ENCODE measurements around the gene CD300LG.
"Not testable (repeated sequence)": the region's sequence is repeated elsewhere in the genome, so short reads cannot be mapped to it uniquely, and the experiment has no call there.

CD300LG gene

DNA sequence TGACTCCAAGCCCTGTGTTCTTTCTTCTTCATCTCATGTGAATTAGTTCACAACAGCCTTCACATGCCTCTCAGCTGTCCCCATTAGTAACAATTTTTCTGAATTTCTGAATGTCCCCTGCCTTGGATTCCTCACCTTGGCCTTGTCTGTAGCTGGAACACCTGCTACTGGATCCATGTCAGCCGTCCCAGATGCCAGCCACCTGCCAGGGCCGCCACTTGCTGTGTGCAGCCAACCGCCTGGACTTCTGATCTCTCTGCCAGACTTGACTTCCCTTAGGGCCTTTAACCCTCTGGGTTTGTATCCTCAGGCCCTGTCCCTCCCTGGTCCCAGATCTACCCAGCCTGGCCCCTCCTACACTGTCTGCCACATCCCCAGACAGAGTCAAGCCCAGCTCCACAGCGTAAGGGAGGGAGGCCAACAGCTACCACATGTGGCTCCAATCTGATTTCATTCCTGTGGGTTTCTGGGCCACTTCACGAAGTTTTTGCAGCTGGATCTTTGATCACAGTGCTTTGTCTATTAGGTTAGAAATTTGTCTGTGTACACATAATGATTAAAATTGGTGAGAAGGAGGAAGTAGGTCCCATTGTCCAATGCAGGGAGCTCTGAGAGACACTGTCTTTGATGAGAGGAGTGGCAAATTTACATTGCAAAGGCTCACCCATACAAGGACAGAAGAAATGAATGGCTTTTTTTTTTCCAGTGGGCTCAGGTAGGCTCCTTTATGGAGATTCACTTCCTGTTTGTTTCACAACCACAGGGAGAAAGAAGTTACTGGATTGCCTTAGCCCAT lies 45.1 kb downstream of the CD300LG start:
- peaks cover 0 to 17% of the 10 kb centered on the region in 2 experiments for H3K27me3 ChIP-seq (ENCODE audit: control insufficient read depth in 1 of 2, insufficient read depth in 1 of 2, low read length in 2 of 2)
- no peak overlapping the region for H2BK5ac ChIP-seq (ENCODE audit: low read depth, low read length, poor library complexity, severe bottlenecking)
- H3K36me3 ChIP-seq (ENCODE audit: control insufficient read depth in 1 of 2, insufficient read depth in 2 of 2, low read depth in 1 of 2, low read length in 2 of 2), result no peaks in the 10 kb centered on the region
- no peak overlapping the region for H3K23ac ChIP-seq (ENCODE audit: low read length in 2 of 2)
- H3K14ac ChIP-seq (ENCODE audit: low read length in 2 of 2), result no peak overlapping the region
- DNase-seq, result no peak
- no peak overlapping the region for H2BK12ac ChIP-seq (ENCODE audit: low read length in 2 of 2)
- H3K79me1 ChIP-seq (replicated peaks; ENCODE audit: low read length, poor library complexity, severe bottlenecking), result no peaks in the 10 kb centered on the region
- H2BK120ac ChIP-seq (ENCODE audit: low read depth, low read length), result no peak overlapping the region
- H3K4me1 ChIP-seq (ENCODE audit: control insufficient read depth, insufficient read depth, low read depth, low read length), result peaks cover 2% of the 10 kb centered on the region
- H3K9ac ChIP-seq (ENCODE audit: low read length), result no peak overlapping the region
- H3K4ac ChIP-seq (ENCODE audit: low read depth in 1 of 2, low read length in 2 of 2), result no peak overlapping the region
- H4K91ac ChIP-seq (ENCODE audit: low read length), result no peak overlapping the region
- no peaks in the 10 kb centered on the region for H3K9me3 ChIP-seq (ENCODE audit: control insufficient read depth, low read length)
- no peak overlapping the region for H2AFZ ChIP-seq (ENCODE audit: low read depth, low read length)
- no peak overlapping the region for H2BK15ac ChIP-seq (ENCODE audit: low read depth, poor library complexity, severe bottlenecking)
- H3K27ac ChIP-seq (ENCODE audit: low read length, poor library complexity, severe bottlenecking), result no peak overlapping the region
- H3K18ac ChIP-seq (ENCODE audit: low read depth in 1 of 2, low read length in 2 of 2), result no peak overlapping the region
- H2AK5ac ChIP-seq (ENCODE audit: low read length, severe bottlenecking), result no peak overlapping the region
- WGBS, result 83% methylated on average over 5 of the region's 5 CpGs
- no peak overlapping the region for H3K4me3 ChIP-seq (ENCODE audit: insufficient read depth in 1 of 2, low read depth in 1 of 2, low read length in 2 of 2)
- H3K4me2 ChIP-seq (ENCODE audit: low read length, poor library complexity, severe bottlenecking), result no peak overlapping the region
- no peak overlapping the region for H4K8ac ChIP-seq (ENCODE audit: low read length)

DNA sequence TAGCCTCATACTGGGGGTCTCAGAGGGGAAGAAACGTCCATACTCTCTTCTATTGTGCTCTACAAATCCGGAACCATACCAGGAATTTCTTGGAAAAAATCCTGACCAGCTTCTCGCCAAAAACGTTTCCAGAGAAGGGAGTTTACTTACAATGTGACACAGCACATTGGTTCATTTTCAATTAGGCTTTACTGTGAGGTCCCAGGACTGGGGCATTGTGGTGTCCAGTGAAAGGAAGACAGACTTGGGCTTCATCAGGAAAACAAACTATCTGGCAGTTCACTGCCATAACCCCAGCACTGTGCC lies 45.6 kb downstream of the CD300LG start:
- no peak overlapping the region for H3K18ac ChIP-seq (ENCODE audit: low read depth in 1 of 2, low read length in 2 of 2)
- DNase-seq, result no peak
- no peak overlapping the region for H3K9ac ChIP-seq (ENCODE audit: low read length)
- no peak overlapping the region for H2BK15ac ChIP-seq (ENCODE audit: low read depth, poor library complexity, severe bottlenecking)
- H2BK120ac ChIP-seq (ENCODE audit: low read depth, low read length), result no peak overlapping the region
- H2BK12ac ChIP-seq (ENCODE audit: low read length in 2 of 2), result no peak overlapping the region
- H2AK5ac ChIP-seq (ENCODE audit: low read length, severe bottlenecking), result no peak overlapping the region
- H3K36me3 ChIP-seq (ENCODE audit: control insufficient read depth in 1 of 2, insufficient read depth in 2 of 2, low read depth in 1 of 2, low read length in 2 of 2), result no peaks in the 10 kb centered on the region
- no peaks in the 10 kb centered on the region for H3K9me3 ChIP-seq (ENCODE audit: control insufficient read depth, low read length)
- H3K14ac ChIP-seq (ENCODE audit: low read length in 2 of 2), result no peak overlapping the region
- no peak overlapping the region for H4K8ac ChIP-seq (ENCODE audit: low read length)
- peaks cover 2% of the 10 kb centered on the region for H3K4me1 ChIP-seq (ENCODE audit: control insufficient read depth, insufficient read depth, low read depth, low read length)
- no peak overlapping the region for H3K27ac ChIP-seq (ENCODE audit: low read length, poor library complexity, severe bottlenecking)
- H3K27me3 ChIP-seq (ENCODE audit: control insufficient read depth in 1 of 2, insufficient read depth in 1 of 2, low read length in 2 of 2), result peaks cover 0 to 17% of the 10 kb centered on the region in 2 experiments
- H2BK5ac ChIP-seq (ENCODE audit: low read depth, low read length, poor library complexity, severe bottlenecking), result no peak overlapping the region
- H3K79me1 ChIP-seq (replicated peaks; ENCODE audit: low read length, poor library complexity, severe bottlenecking), result no peaks in the 10 kb centered on the region
- H3K23ac ChIP-seq (ENCODE audit: low read length in 2 of 2), result no peak overlapping the region
- no peak overlapping the region for H3K4ac ChIP-seq (ENCODE audit: low read depth in 1 of 2, low read length in 2 of 2)
- no peak overlapping the region for H3K4me2 ChIP-seq (ENCODE audit: low read length, poor library complexity, severe bottlenecking)
- no peak overlapping the region for H4K91ac ChIP-seq (ENCODE audit: low read length)
- no peak overlapping the region for H2AFZ ChIP-seq (ENCODE audit: low read depth, low read length)
- WGBS, result 24% methylated on average over 4 of the region's 4 CpGs
- H3K4me3 ChIP-seq (ENCODE audit: insufficient read depth in 1 of 2, low read depth in 1 of 2, low read length in 2 of 2), result no peak overlapping the region

DNA sequence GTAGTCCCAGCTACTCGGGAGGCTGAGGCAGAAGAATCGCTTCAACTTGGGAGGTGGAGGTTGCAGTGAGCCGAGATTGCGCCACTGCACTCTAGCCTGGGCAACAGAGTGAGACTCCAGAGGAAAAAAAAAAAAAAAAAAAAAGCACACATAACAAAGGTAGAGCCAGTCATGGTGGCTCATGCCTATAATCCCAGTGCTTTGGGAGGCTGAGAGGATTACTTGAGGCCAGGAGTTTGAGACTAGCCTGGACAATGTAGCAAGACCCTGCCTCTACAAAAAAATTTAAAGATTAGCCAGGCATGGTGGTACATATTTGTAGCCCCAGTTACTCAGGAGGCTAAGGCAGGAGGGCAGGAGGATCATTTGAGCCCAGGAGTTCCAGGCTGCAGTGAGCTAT lies 47.5 kb downstream of the CD300LG start:
- not testable (repeated sequence) for H3K27ac ChIP-seq (ENCODE audit: low read length, poor library complexity, severe bottlenecking); H2BK12ac ChIP-seq (ENCODE audit: low read length in 2 of 2); H3K14ac ChIP-seq (ENCODE audit: low read length in 2 of 2); H3K79me1 ChIP-seq (replicated peaks; ENCODE audit: low read length, poor library complexity, severe bottlenecking); H4K91ac ChIP-seq (ENCODE audit: low read length); H2BK5ac ChIP-seq (ENCODE audit: low read depth, low read length, poor library complexity, severe bottlenecking); H2AK5ac ChIP-seq (ENCODE audit: low read length, severe bottlenecking); H3K9ac ChIP-seq (ENCODE audit: low read length); H4K8ac ChIP-seq (ENCODE audit: low read length); H2AFZ ChIP-seq (ENCODE audit: low read depth, low read length); H3K36me3 ChIP-seq (ENCODE audit: control insufficient read depth in 1 of 2, insufficient read depth in 2 of 2, low read depth in 1 of 2, low read length in 2 of 2); H2BK15ac ChIP-seq (ENCODE audit: low read depth, poor library complexity, severe bottlenecking); H3K18ac ChIP-seq (ENCODE audit: low read depth in 1 of 2, low read length in 2 of 2); H3K9me3 ChIP-seq (ENCODE audit: control insufficient read depth, low read length); H3K4ac ChIP-seq (ENCODE audit: low read depth in 1 of 2, low read length in 2 of 2); H3K4me3 ChIP-seq (ENCODE audit: insufficient read depth in 1 of 2, low read depth in 1 of 2, low read length in 2 of 2); H3K4me1 ChIP-seq (ENCODE audit: control insufficient read depth, insufficient read depth, low read depth, low read length); H2BK120ac ChIP-seq (ENCODE audit: low read depth, low read length); H3K4me2 ChIP-seq (ENCODE audit: low read length, poor library complexity, severe bottlenecking); DNase-seq; H3K23ac ChIP-seq (ENCODE audit: low read length in 2 of 2)
- WGBS, result 100% methylated on average over 4 of the region's 4 CpGs
- peaks cover 0 to 11% of the 10 kb centered on the region in 2 experiments for H3K27me3 ChIP-seq (ENCODE audit: control insufficient read depth in 1 of 2, insufficient read depth in 1 of 2, low read length in 2 of 2)

DNA sequence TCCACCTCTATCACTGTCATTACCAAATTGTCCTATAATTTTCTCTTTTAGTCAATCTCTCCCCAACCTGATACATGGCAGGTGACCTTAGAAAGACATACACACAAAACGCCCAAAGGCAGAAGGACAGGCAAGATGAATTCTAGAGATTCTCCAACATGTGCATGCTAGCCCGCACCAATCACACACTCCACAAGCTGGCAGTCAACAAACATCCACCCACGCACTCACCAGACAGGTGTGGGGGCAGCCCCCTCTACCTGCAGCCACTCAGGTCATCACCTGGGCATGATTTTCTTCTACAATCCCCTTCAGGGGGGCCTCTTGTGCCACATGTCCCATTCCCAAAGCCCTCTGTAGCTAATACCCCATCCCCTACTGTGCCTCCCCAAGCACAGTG lies 50.9 kb downstream of the CD300LG start:
- H3K4me1 ChIP-seq (ENCODE audit: control insufficient read depth, insufficient read depth, low read depth, low read length), result peaks cover 17% of the 10 kb centered on the region
- no peak overlapping the region for H3K18ac ChIP-seq (ENCODE audit: low read depth in 1 of 2, low read length in 2 of 2)
- H2BK15ac ChIP-seq (ENCODE audit: low read depth, poor library complexity, severe bottlenecking), result no peak overlapping the region
- no peak overlapping the region for H3K14ac ChIP-seq (ENCODE audit: low read length in 2 of 2)
- H3K36me3 ChIP-seq (ENCODE audit: control insufficient read depth in 1 of 2, insufficient read depth in 2 of 2, low read depth in 1 of 2, low read length in 2 of 2), result no peaks in the 10 kb centered on the region
- no peak overlapping the region for H3K4ac ChIP-seq (ENCODE audit: low read depth in 1 of 2, low read length in 2 of 2)
- H2BK5ac ChIP-seq (ENCODE audit: low read depth, low read length, poor library complexity, severe bottlenecking), result no peak overlapping the region
- H4K8ac ChIP-seq (ENCODE audit: low read length), result no peak overlapping the region
- H3K9me3 ChIP-seq (ENCODE audit: control insufficient read depth, low read length), result no peaks in the 10 kb centered on the region
- no peak for DNase-seq
- no peak overlapping the region for H4K91ac ChIP-seq (ENCODE audit: low read length)
- no peak overlapping the region for H2AFZ ChIP-seq (ENCODE audit: low read depth, low read length)
- H2AK5ac ChIP-seq (ENCODE audit: low read length, severe bottlenecking), result no peak overlapping the region
- no peak overlapping the region for H3K23ac ChIP-seq (ENCODE audit: low read length in 2 of 2)
- no peak overlapping the region for H3K4me3 ChIP-seq (ENCODE audit: insufficient read depth in 1 of 2, low read depth in 1 of 2, low read length in 2 of 2)
- H3K9ac ChIP-seq (ENCODE audit: low read length), result no peak overlapping the region
- H3K79me1 ChIP-seq (replicated peaks; ENCODE audit: low read length, poor library complexity, severe bottlenecking), result no peaks in the 10 kb centered on the region
- no peak overlapping the region for H2BK120ac ChIP-seq (ENCODE audit: low read depth, low read length)
- no peak overlapping the region for H3K27ac ChIP-seq (ENCODE audit: low read length, poor library complexity, severe bottlenecking)
- no peak overlapping the region for H3K4me2 ChIP-seq (ENCODE audit: low read length, poor library complexity, severe bottlenecking)
- peaks cover 0 to 28% of the 10 kb centered on the region in 2 experiments for H3K27me3 ChIP-seq (ENCODE audit: control insufficient read depth in 1 of 2, insufficient read depth in 1 of 2, low read length in 2 of 2)
- 86% methylated on average over 3 of the region's 3 CpGs for WGBS
- H2BK12ac ChIP-seq (ENCODE audit: low read length in 2 of 2), result no peak overlapping the region

Data from mesenchymal stem cell (in vitro differentiated cells and primary cell).